Stimulated activated CD4-positive, alpha-beta T cell treated with anti-CD3 and anti-CD28 coated beads, TNF-alpha, amount 100 ng/mL, for 48 hours (primary cell): ENCODE data around the gene C3orf70.

Source experiments
- DNase-seq, 3 donors: peaks; one replicate each; pipeline ENCODE4 v3.0.0-alpha.2; 2020; ENCODE audit warnings: low read depth in 3 of 3

The C3orf70 gene, protein sequence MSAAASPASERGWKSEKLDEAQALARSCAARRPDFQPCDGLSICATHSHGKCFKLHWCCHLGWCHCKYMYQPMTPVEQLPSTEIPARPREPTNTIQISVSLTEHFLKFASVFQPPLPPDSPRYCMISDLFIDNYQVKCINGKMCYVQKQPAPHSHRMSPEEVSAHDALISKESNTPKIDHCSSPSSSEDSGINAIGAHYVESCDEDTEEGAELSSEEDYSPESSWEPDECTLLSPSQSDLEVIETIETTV

DNA sequence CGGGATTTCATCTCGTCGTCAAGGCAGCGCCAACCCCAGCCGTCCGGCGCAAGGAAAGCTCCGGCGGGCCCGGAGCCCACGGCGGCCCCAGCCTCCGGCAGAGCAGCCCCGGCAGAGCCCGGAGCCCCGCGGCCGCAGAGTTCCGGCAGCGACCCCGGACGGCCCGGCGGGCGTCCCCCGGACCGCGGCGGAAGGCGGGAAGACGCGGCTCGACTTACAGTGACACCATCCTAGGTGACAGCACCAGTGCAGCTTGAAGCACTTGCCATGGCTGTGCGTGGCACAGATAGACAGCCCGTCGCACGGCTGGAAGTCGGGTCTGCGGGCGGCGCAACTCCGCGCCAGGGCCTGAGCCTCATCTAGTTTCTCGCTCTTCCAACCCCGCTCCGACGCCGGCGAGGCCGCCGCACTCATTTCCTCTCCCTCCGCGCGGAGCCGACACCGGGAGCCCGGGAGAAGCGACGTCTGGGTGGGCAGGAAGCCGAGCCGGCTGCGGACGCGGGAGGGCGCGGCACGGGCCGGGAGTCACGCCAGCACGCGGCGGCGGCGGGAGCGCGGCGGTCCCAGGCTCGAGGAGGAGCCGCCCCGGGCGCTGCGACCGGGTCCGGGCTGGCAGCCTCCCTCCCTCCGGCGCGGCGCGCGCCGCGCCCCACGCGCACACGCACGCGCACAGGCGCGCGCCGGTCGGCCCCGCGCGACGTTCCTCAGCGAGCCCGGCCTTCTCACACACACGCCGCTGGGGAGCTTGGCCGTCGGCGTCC lies at the start of gene C3orf70:
C3orf70 (minus strand) TSS at position 651 of the 761 bp plus-strand sequence; CDS start at position 414, 237 bp downstream.
- peak in 1 of 3 donors; percentile 8 for DNase-seq

- no peak for DNase-seq
These were observed 47.8 kb upstream of the C3orf70 start for GRCh38 chr3:185200639-185201038.

DNA sequence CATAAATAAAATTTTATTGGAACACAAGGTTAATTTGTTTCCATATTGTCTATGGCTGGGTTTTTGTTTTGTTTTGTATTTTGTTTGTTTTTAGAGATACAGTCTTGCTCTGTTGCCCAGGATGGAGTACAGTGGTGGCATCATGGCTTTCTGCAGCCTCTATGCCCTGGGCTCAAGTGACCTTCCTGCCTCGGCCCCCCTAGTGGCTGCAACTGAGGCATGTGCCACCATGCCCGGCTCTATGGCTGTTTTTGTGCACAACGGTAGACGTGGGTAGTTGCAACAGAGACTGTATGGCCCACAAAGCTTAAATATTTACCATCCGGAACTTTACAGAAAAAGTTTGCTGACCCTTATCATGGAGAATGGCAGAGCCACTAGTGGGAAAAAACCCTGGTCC lies 46.8 kb upstream of the C3orf70 start:
- no peak for DNase-seq

DNA sequence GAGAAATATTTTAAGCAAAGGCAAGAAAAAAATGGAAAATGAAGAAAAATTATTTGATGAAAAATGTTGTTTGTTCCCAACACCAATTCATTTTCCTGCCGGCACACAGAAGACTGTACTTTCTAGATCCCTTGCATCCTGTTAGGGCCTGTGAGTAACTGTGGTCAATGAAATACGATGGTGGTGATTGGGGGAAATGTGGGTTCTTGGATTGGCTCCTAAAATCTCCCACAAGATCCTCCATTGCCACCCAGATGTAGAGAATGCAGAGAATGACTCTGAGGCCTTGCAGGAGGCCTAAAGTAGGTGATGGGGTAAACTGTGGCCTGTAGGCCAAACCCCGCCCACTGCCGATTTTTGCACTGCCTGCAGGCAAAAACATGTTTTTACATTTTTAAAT lies 46.3 kb upstream of the C3orf70 start:
- no peak for DNase-seq

- DNase-seq = no peak
These were observed 44.2 kb upstream of the C3orf70 start for GRCh38 chr3:185197068-185197467.

DNA sequence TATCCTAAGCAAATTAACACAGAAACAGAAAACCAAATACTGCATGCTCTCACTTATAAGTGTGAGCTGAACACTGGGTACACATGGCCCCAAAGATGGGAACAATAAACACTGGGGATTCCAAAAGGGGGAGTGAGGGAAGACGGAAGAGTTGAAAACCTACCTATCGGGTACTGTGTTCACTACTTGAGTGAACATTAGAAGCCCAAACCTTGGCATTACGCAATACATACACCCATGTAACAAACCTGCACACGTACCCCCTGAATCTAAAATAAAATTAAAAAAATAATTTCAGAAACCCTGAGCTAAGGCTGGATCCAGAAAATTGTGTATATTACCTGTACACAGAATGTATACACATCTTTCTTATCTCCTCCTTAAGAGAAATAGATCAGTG lies 42.8 kb upstream of the C3orf70 start:
- no peak for DNase-seq

GRCh38 chr3:185188816-185189215 lies 36.0 kb upstream of the C3orf70 start:
- no peak for DNase-seq

- no peak for DNase-seq
These were observed 34.5 kb upstream of the C3orf70 start for GRCh38 chr3:185187391-185187790.

- peak in 1 of 3 donors; percentile 18 for DNase-seq
These were observed 24.0 kb upstream of the C3orf70 start for GRCh38 chr3:185176750-185177359.

DNA sequence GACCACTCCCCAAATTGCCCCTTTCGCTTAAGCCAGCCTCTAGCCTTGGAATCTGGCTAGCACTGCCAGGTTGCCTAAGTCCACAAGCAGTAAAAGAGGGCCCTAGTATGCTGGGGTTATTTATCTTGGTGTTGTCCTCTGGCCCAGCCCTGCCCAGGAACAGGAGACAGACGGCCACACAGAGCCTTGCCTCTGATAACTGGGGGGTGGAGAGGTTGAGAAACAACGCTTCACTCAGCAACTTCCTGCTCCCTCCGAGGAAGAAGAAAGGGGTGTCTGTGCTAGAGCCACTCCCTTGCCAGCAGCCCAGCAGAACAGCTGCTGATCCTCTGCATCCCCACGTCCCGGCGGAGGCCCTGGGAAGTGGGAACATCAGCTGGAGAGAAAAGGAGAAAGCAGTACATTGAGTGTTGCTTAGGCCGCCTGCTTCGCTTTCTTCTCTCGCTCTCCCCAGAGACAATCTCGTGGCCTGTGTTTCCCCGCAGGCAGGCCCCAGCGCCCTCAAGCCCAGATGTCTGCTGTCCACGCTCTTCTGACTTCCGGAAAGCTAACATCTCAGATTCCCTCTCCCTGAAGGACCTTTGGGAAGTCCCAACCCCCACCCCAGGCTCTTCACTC lies 22.6 kb upstream of the C3orf70 start:
- DNase-seq = no peak

GRCh38 chr3:185172086-185173049 lies 19.5 kb upstream of the C3orf70 start:
- DNase-seq = no peak

DNA sequence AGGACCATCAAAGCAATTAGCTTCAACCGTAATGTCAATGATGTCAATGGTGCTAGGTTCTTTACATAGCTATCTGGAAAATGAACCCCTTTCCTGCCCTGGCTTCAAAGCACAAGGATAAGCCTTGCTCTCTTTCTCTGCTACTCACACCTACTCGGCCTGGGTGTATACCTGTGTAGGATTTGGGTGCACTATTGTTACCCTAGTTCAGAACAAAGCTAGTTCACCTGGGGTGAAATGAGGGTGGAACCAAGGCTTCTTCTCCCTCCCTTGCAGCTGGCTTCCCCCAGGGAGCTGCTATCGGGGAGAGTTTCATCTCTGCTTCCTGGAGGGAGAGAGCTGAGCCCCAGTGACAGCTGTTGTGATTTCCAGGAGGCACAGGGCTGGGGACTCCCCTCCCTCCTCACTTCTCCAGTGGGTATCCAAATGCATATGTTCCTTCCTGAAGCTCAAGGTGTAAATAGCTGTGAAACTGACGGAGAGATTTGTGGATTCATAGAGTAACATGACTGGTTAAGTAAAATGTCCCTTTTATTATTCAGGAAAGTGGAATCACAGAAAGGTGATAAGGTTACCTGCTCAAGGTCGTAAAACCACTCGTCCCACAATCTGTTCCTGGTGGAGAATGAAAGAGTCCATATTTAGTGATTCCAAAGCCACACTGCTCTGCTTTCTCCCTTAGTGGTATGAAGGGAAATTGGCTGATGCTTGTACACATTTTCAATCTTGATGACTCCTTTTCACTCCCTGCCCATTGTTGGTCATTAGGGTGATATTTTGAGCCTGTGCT lies 11.8 kb upstream of the C3orf70 start:
- DNase-seq = no peak

GRCh38 chr3:185162634-185163033 lies 9.8 kb upstream of the C3orf70 start:
- no peak for DNase-seq

- no peak for DNase-seq
These were observed 8.9 kb upstream of the C3orf70 start for GRCh38 chr3:185161761-185162160.

GRCh38 chr3:185157347-185157746 lies 4.5 kb upstream of the C3orf70 start:
- no peak for DNase-seq

GRCh38 chr3:185155678-185156077 lies 2.8 kb upstream of the C3orf70 start:
- DNase-seq = no peak

- no peak for DNase-seq
These were observed 1.2 kb upstream of the C3orf70 start for GRCh38 chr3:185153861-185154629.

- DNase-seq = peak in 1 of 3 donors; percentile 9
These were observed 411 bp upstream of the C3orf70 start for GRCh38 chr3:185153171-185153771.

GRCh38 chr3:185151964-185152409 lies 873 bp downstream of the C3orf70 start:
- no peak for DNase-seq
